Endothelial cell of umbilical vein (primary cell): ENCODE results near the gene KRT78.

Source experiments
- CTCF ChIP-seq, 2 donors: IDR thresholded peaks; 1 replicate in 1 of 2; 2 replicates in 1 of 2; pipeline ENCODE4 v1.5.1; 2011; ENCODE audit warnings: low read length in 2 of 2, mild to moderate bottlenecking in 2 of 2, moderate library complexity in 2 of 2, control low read depth in 1 of 2, inconsistent platforms in 1 of 2, low read depth in 1 of 2; ENCODE audit not compliant: insufficient read depth in 1 of 2; ENCODE audit errors: extremely low read depth in 1 of 2
- EZH2 ChIP-seq: IDR thresholded peaks from 2 replicates; pipeline ENCODE4 v1.6.1; 2012; ENCODE audit warnings: borderline replicate concordance, low read depth, mild to moderate bottlenecking, moderate library complexity, low read length, inconsistent platforms; ENCODE audit not compliant: severe bottlenecking
- MYC ChIP-seq: IDR thresholded peaks from one replicate; pipeline ENCODE4 v1.6.1; 2011; ENCODE audit warnings: mild to moderate bottlenecking, low read depth, low read length

GRCh38 chr12:52839436-52840105 is 9.2 kb downstream of the KRT78 start:
- TF ChIP-seq MYC = no peak
- no peak for TF ChIP-seq CTCF (IDR thresholded peaks at IDR 0.05; ENCODE audit: extremely low read depth in 1 of 2, insufficient read depth in 1 of 2, low read depth in 1 of 2, low read length in 2 of 2)
- no peak for TF ChIP-seq EZH2
